Kidney (tissue), 11 donors: ENCODE measurements around the gene FAM25C. TPM values are rescaled to one million over a fixed set of nuclear protein-coding genes. Genes with fewer than 3 reads are reported as not detected.
A peak's percentile ranks its signal among the peaks of the same experiment; 100 is the strongest.
"Not testable (repeated sequence)": the region's sequence is repeated elsewhere in the genome, so short reads cannot be mapped to it uniquely, and the experiment has no call there.

Experiments used
- DNase-seq, 5 donors: peaks; one replicate each; pipeline ENCODE4 v3.0.0-alpha.2; 2013 to 2020
- FAIRE-seq: peaks from 2 replicates; lab custom pipeline; 2012; peaks lifted over from hg19 to GRCh38; lab: Jason Lieb, UNC
- H3K27ac ChIP-seq, 2 donors: one replicate each; pipeline ENCODE4 v1.7.0; 2013; ENCODE audit warnings: low read depth in 2 of 2, low read length in 2 of 2, inconsistent platforms in 1 of 2
- H3K27me3 ChIP-seq: one replicate; pipeline ENCODE4 v1.7.1; 2013; ENCODE audit warnings: low read length, inconsistent platforms; ENCODE audit not compliant: control insufficient read depth, insufficient read depth
- H3K36me3 ChIP-seq, 3 donors: one replicate each; pipeline versions ENCODE4 v1.7.0 to v1.7.1; 2013; ENCODE audit warnings: low read length in 3 of 3, control low read depth in 1 of 3, inconsistent platforms in 1 of 3; ENCODE audit not compliant: insufficient read depth in 3 of 3, control insufficient read depth in 2 of 3
- H3K4me1 ChIP-seq, 3 donors: one replicate each; pipeline versions ENCODE4 v1.7.0 to v1.7.1; 2013; ENCODE audit warnings: low read length in 3 of 3, inconsistent platforms in 1 of 3, low read depth in 1 of 3; ENCODE audit not compliant: control insufficient read depth in 2 of 3, insufficient read depth in 2 of 3
- H3K4me3 ChIP-seq, 3 donors: one replicate each; pipeline versions ENCODE4 v1.7.0 to v1.8.1; 2013; ENCODE audit warnings: low read length in 3 of 3, control low read depth in 1 of 3, inconsistent platforms in 1 of 3
- H3K9ac ChIP-seq, 3 donors: one replicate each; pipeline versions ENCODE4 v1.7.0 to v1.7.1; 2013; ENCODE audit warnings: low read length in 3 of 3, control low read depth in 1 of 3, inconsistent platforms in 1 of 3
- H3K9me3 ChIP-seq, 3 donors: one replicate each; pipeline versions ENCODE4 v1.7.0 to v1.7.1; 2013; ENCODE audit warnings: low read length in 3 of 3, control low read depth in 1 of 3, inconsistent platforms in 1 of 3; ENCODE audit not compliant: control insufficient read depth in 2 of 3, insufficient read depth in 1 of 3
- intact Hi-C: fragments of 100-400 bp; cut with DNase I; formaldehyde crosslinking; loops from one replicate; pipeline ENCODE4 v1.11.1; 2022
- polyA plus RNA-seq: library from polyadenylated mRNA; stranded (reverse); fragments of 350-450 nt; fragmentation: Illumina TruSeq; extraction: RNeasy Lipid Tissue Mini Kit (QIAGEN cat#74804); gene quantifications from one replicate; pipeline ENCODE4 v1.2.3, GENCODE V29; 2014; ENCODE audit warnings: low read depth, low replicate concordance; ENCODE audit not compliant: insufficient read depth
- total RNA-seq: library from RNA; stranded (reverse); fragmentation: NEBNext Ultra II Directional; extraction: Animal tissue kit (Norgen Biotek cat#: 25700); gene quantifications from one replicate; pipeline ENCODE4 v1.2.1, GENCODE V29; 2021
- donor health status: control.
- donor health status: control.
- donor health status: DM: yes; HTN: yes; CAD: no.
- donor health status: Normal renal cell carcinoma (clear cell type).

FAM25C gene
- total and polyA plus RNA-seq, 2 donors from 2014 or later, result not detected

DNA sequence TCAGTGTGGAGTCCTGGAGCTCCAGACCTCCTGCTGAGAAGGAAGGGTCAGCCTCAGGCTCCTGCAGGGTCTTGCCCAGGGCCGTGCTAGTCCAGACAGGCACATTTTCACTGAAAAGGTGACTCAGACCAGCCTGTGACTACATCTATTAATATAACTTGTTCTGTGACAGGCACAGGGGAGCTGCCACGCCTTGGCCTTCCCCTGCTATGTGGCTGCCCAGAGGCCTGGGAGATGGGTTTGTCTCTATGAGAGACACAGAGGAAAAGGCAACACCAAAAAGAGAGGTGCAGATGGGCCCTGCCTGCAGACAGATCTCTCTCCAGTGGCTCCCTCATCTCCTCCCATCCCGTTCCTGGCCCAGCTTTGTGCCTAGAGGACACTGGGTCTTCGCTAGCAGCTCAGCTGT is 10.0 kb downstream of the FAM25C start:
- intact Hi-C loops, H3K9ac ChIP-seq, H3K36me3 ChIP-seq, FAIRE-seq, DNase-seq, H3K27ac ChIP-seq, H3K4me1 ChIP-seq, H3K9me3 ChIP-seq, H3K27me3 ChIP-seq, H3K4me3 ChIP-seq: not testable (repeated sequence)

DNA sequence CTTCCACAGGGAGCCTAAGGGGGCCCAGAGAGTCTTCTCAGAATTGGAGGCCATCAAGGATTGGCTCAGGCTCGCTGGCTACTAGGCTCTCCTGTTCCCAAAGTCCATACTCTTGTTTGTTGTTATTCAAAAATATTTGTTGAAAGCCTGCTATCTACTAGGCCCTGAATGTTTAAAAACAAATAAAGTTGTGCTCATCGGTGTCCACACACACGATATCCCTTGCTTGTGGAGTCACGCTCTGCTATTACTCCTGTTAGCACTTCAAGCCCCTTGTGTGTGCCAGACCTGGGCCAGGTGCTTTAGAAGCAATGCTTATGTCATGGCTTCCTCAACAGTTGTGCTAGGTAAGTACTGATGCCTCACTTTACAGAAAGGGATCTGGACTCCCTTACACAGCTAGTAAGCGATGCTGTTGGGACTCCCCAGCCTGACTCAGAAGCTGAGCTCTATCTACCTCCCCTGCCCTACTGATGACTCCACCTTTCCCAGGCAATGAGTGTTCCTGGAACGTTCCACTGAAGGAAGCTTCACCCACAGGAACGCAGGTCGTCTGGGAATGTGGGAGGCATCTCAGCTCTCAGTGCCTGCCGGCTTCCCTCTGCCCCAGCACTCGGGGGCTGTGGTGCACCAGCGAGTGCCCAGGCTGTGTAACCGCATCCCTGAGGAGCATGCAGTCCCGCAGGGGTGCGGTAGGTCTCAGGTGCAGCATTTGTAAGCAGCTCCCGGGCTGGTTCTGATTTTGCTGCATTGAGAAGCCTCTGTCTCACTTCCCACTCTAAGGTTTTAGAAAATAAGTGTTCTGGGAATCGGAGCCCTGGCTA is 10.7 kb downstream of the FAM25C start:
- H3K4me3 ChIP-seq, H3K9me3 ChIP-seq, H3K36me3 ChIP-seq, intact Hi-C loops, H3K4me1 ChIP-seq, H3K27ac ChIP-seq, H3K27me3 ChIP-seq, DNase-seq, H3K9ac ChIP-seq, FAIRE-seq: not testable (repeated sequence)

DNA sequence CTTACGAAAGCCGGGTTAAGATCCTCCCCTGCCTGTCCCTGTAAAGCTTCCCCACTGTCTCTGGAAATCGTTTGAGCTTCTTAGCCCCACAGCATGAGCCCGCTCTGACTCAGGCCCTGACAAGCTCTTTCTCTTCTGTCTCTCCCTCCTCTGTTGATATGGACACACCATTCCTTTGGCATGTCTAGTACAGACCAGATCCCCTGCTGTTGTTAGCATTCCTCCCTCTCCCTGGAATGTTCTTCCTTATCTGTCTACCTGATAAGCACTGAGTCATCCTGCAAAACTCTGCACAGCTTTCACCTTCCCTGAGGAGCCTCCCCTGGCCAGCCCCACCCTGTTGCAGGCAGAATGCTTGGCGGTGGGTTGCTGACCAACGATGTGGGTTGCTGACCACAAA is 11.6 kb downstream of the FAM25C start:
- H3K4me1 ChIP-seq, H3K36me3 ChIP-seq, H3K27me3 ChIP-seq, H3K9me3 ChIP-seq, intact Hi-C loops, H3K4me3 ChIP-seq, H3K9ac ChIP-seq, H3K27ac ChIP-seq, FAIRE-seq, DNase-seq: not testable (repeated sequence)

DNA sequence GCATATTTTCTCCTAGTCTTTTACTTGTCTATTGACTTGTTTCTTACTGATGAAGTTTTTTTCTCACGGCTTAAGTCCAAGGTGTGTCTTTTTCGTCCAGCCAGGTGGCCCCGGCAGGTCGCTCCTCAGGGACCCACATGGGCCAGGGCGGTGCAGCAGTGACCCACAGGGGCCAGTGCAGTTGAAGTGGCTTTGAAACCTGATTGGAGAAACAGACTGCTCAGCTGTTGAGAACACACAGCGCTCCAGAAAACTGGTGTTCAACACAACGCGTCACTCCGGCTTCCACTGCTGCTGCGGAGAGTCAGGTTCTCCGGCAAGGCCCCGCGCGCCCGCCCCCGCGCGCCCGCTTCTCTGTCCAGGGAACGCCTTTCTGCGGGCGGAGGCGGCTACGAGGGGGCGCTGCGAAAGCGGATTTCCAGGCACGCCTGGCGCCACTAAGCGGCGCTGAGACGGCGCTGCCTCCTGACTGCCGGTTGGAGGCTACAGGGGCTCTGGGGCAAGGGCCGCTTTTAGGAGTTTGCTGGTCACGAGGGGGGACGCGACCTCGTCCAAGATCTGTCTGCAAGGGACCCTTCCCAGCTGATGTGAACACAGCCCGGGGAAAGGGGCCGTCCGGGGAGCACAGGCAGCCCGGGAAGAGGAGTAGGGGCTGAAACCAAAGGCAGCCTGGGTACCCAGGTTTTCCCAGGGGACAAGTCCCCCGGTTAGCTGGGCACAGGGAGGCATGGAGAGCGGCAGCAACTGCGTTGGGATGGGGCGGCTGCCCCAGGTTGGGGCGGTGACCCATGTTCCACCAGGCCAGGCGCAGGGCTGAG is 13.0 kb downstream of the FAM25C start:
- H3K9me3 ChIP-seq, FAIRE-seq, H3K27me3 ChIP-seq, intact Hi-C loops, H3K9ac ChIP-seq, H3K36me3 ChIP-seq, H3K27ac ChIP-seq, H3K4me1 ChIP-seq, H3K4me3 ChIP-seq: not testable (repeated sequence)
- peak in 1 of 5 donors; percentile 37 for DNase-seq

DNA sequence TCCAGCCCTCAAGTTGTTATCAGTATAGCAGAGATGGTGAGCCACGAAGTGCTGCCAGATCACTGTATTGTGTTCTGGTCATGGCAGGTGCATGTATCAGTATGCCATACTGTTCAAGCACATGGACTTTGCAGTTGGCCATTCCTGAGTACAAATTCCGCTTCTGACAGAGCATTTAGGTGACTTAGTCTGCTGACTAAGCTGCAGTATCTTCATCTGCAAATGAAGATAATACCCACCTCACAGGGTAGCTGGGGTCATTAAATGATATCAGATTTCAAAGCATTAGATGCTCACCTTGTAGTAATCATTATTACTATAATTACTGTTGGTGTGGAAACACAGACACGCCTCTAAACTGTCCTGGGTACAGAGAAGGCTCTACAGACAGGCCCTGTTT is 24.2 kb downstream of the FAM25C start:
- H3K27ac ChIP-seq, H3K27me3 ChIP-seq, H3K4me3 ChIP-seq, H3K9me3 ChIP-seq, DNase-seq, intact Hi-C loops, FAIRE-seq, H3K36me3 ChIP-seq, H3K9ac ChIP-seq, H3K4me1 ChIP-seq: not testable (repeated sequence)

DNA sequence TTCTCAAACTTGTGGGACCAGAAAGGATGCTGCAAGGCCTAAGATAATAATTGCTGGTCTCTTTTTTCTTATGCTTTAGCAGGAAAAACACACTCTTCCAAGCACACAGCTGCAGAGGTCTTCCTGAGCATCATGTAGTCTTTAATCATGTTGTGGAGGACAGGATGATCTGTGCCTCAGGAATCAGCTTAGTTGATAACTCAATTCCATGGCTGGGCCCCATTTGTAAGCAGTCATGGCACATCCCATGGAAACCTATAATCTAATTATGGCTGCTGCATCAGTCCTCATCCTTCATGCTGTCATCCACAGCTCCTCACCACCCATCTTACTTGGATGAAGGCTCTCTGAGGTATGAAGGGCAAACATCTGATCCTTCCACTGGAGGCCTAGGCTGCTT is 26.5 kb downstream of the FAM25C start:
- H3K9me3 ChIP-seq, intact Hi-C loops, H3K36me3 ChIP-seq, H3K4me3 ChIP-seq, H3K27ac ChIP-seq, DNase-seq, H3K4me1 ChIP-seq, H3K9ac ChIP-seq, H3K27me3 ChIP-seq, FAIRE-seq: not testable (repeated sequence)

DNA sequence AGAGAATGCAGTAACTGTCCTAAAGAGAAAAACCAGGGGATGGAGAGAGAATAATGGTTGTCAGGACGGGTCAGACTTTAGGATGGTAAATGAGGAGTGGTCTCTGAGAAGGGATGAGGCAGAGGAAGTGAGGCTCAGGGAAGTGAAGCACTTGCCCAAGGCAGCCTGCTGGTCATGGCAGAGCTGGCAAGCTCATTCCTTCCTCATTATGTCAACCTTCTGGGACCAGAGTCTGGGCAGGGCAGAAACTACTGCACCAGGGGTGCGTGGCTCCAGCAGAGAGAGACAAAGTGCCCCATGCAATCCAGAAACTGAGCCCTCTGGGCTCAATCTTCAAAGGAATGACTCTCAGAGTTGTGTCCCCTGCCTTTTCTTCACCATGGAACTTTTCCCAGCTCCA is 27.5 kb downstream of the FAM25C start:
- intact Hi-C loops, H3K4me1 ChIP-seq, H3K9me3 ChIP-seq, DNase-seq, H3K4me3 ChIP-seq, FAIRE-seq, H3K27me3 ChIP-seq, H3K9ac ChIP-seq, H3K36me3 ChIP-seq, H3K27ac ChIP-seq: not testable (repeated sequence)

DNA sequence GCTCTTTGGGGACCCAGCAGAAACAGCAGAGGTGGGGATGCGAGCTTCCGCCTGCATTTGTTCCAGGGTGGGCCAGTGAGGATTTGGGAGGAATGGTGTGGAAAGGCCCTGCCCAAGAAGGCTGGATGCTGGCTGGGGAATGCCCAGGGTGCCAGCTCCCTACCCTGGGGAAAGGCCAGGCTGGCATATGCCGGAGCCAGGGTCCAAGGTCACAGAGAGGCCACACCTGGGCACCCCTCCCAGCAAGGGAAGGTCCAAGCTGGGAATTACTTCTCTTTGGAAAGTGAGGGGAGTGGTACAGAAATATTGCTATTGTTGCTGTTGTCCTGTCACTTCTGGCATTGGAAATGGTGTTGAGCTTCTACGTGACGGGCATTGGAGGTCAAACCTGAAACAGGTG is 28.0 kb downstream of the FAM25C start:
- H3K9me3 ChIP-seq, H3K4me3 ChIP-seq, H3K9ac ChIP-seq, H3K27me3 ChIP-seq, FAIRE-seq, H3K4me1 ChIP-seq, DNase-seq, intact Hi-C loops, H3K27ac ChIP-seq, H3K36me3 ChIP-seq: not testable (repeated sequence)
